Right lobe of liver (tissue), 6 donors: ENCODE measurements around the gene TNFRSF21. TPM values are rescaled to one million over a fixed set of nuclear protein-coding genes. Genes with fewer than 3 reads are reported as not detected.
A peak's percentile ranks its signal among the peaks of the same experiment; 100 is the strongest.

Experiments
- ATAC-seq, 4 donors: fragments of 200-7000 bp; cut with Tn5 transposase; one replicate each; pipeline ENCODE4 v1.9.1; 2020; ENCODE audit warnings: mild to moderate bottlenecking in 4 of 4, moderate library complexity in 4 of 4
- DNase-seq, 3 donors: peaks; one replicate each; pipeline ENCODE4 v3.0.0-alpha.2; 2020
- H3K27ac ChIP-seq, 3 donors: fragments of 200-600 bp; one replicate each; pipeline ENCODE4 v1.8.0; 2022
- H3K27me3 ChIP-seq, 2 donors: fragments of 200-600 bp; one replicate each; pipeline ENCODE4 v1.8.0; 2022
- H3K36me3 ChIP-seq, 4 donors: fragments of 200-600 bp; sonication (generic) in 1 of 4; one replicate each; pipeline versions ENCODE4 v1.5.1 to v1.8.0; 2017 to 2022; ENCODE audit warnings: control low read depth in 1 of 4
- H3K4me1 ChIP-seq, 4 donors: fragments of 200-600 bp; sonication (generic) in 1 of 4; one replicate each; pipeline versions ENCODE4 v1.5.1 to v1.8.0; 2017 to 2022; ENCODE audit warnings: control low read depth in 1 of 4
- H3K4me3 ChIP-seq, 3 donors: fragments of 200-600 bp; one replicate each; pipeline ENCODE4 v1.8.0; 2022
- H3K9me3 ChIP-seq, 4 donors: fragments of 200-600 bp; sonication (generic) in 1 of 4; one replicate each; pipeline versions ENCODE4 v1.5.1 to v1.8.0; 2017 to 2022; ENCODE audit warnings: control low read depth in 1 of 4
- POLR2A ChIP-seq: fragments of 450-650 bp; IDR thresholded peaks from one replicate; pipeline ENCODE4 v1.6.1; 2017; ENCODE audit warnings: antibody characterized with exemption, mild to moderate bottlenecking
- WGBS: methylation state at CpG from one replicate; pipeline ENCODE4 v1.1.6; 2018; ENCODE audit warnings: low coverage, low lambda C conversion rate; ENCODE audit not compliant: insufficient coverage; ENCODE audit errors: missing lambda C conversion rate; 5-methylcytosine and 5-hydroxymethylcytosine counted together
- intact Hi-C, 2 donors: fragments of 100-400 bp; cut with DNase I; formaldehyde crosslinking; loops; one replicate each; pipeline versions ENCODE4 v1.11.2 to v1.14.1; 2022
- total RNA-seq, 6 experiments: library from RNA; depleted of rRNA in 2 of 6; stranded (reverse); fragments of >200 nt in 2 of 6; fragmentation: NEBNext Ultra II Directional in 3 of 6; extraction: Animal tissue kit (Norgen Biotek cat#: 25700) in 3 of 6; gene quantifications; one replicate each; pipeline versions ENCODE4 v1.1.0 to v1.2.4, GENCODE V29; 2016 to 2023
- TF ChIP-seq, protein P1 (sequence below), 4 donors: fragments of 200-600 bp in 3 of 4; fragments of 450-650 bp in 1 of 4; IDR thresholded peaks; one replicate each; pipeline versions ENCODE4 v1.5.1 to v1.8.0; 2016 to 2022; ENCODE audit warnings: antibody characterized with exemption in 4 of 4, mild to moderate bottlenecking in 2 of 4
- donor health status: DM: no; HTN: yes; CAD: no.
- donor health status: DM: no; HTN: no; CAD: no.
- donor health status: DM: no; HTN: no; CAD: no.
- donor health status: DM: no; HTN: yes; CAD: no.
- donor health status: DM: no; HTN: yes; CAD: no.

Gene TNFRSF21
- total RNA-seq, 6 experiments from 2014 or later: 1.9 to 7.9 (median 5.3) TPM

DNA sequence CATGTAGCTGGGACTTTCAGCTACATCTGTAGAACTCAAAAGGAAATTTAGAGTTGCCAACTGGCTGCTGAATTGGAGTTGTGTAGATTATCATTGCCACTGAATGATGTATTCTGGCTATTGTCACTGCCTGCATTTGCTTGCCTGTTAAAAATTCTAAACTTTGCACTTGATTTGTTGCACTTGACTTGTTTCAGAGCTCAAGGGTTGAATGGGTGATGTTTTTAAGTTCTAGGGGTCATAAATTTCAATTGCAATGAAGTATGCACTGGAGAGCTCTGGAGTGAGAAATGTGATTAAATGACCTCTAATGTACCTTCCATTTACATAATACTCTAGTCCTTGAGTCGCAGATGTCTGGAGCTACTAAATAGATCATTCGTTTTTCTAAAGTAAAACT is 102.4 kb downstream of the TNFRSF21 start:
- WGBS: 54% methylated on average over 2 of the region's 2 CpGs
- Histone ChIP-seq H3K9me3 (no peaks in the 10 kb centered on the region), H3K27ac (no peak overlapping the region), H3K4me1 (no peaks in the 10 kb centered on the region), H3K36me3 (no peaks in the 10 kb centered on the region), H3K27me3 (no peaks in the 10 kb centered on the region), H3K4me3 (no peak overlapping the region)
- DNase-seq (no peak), ATAC-seq (no peak)
- no peak for TF ChIP-seq POLR2A
- TF ChIP-seq, protein P1, sequence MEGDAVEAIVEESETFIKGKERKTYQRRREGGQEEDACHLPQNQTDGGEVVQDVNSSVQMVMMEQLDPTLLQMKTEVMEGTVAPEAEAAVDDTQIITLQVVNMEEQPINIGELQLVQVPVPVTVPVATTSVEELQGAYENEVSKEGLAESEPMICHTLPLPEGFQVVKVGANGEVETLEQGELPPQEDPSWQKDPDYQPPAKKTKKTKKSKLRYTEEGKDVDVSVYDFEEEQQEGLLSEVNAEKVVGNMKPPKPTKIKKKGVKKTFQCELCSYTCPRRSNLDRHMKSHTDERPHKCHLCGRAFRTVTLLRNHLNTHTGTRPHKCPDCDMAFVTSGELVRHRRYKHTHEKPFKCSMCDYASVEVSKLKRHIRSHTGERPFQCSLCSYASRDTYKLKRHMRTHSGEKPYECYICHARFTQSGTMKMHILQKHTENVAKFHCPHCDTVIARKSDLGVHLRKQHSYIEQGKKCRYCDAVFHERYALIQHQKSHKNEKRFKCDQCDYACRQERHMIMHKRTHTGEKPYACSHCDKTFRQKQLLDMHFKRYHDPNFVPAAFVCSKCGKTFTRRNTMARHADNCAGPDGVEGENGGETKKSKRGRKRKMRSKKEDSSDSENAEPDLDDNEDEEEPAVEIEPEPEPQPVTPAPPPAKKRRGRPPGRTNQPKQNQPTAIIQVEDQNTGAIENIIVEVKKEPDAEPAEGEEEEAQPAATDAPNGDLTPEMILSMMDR (IDR thresholded peaks at IDR 0.05): no peak
- intact Hi-C loops: no loop called here

DNA sequence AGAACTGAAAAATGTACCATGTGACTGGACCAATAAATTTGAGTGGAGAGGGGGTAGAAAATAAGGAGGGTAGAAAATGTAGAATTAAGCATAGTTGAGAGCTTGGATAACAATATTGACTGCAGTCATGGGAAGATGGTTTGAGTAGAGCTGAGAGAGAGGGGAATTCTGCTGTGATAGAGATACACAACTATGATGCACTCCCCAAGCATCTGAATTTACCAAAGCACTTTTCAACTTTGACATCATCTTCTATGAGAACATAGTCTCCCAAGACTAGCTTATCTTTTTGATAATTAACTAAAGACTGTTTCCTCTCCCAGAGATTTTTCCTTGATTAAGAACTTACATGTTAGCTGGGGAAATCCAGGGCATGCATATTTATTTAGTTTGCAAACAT is 103.1 kb downstream of the TNFRSF21 start:
- DNase-seq (no peak), ATAC-seq (no peak)
- Histone ChIP-seq H3K27ac (no peak overlapping the region), H3K36me3 (no peaks in the 10 kb centered on the region), H3K4me3 (no peak overlapping the region), H3K27me3 (no peaks in the 10 kb centered on the region), H3K4me1 (no peaks in the 10 kb centered on the region), H3K9me3 (no peaks in the 10 kb centered on the region)
- TF ChIP-seq, protein P1 (IDR thresholded peaks at IDR 0.05): no peak
- no peak for TF ChIP-seq POLR2A
- intact Hi-C loops: no loop called here

DNA sequence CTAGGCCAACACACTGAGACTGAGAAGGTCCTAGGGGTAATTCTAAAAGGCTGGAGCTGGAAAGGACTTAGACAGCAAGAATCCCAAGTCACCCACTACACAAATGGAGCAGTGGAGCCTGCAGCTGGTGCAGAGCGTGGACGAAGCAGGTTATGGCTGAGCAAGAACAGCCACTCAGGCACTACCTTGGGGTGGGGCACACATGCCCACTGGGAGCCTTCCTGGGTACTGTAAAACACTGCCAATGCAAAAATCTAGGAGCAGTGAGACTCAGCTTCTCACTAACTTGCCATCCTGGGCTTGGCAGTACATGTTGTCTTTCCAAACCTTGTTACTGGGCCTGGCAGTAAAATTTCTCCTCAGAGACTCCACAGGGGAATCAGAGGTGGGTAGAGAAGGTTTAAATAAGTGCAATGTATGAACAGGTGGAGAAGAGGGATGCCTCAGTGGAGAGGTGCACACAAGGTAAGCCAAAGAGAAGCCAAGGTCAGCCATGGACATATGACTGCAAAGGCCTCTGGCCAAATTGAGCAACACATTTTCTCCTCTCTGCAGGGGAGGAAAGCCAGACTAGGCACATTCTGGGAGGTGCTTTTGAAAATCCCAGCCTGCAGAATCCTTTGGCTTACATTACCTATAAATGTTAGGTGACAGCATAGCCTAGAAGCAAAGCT is 105.6 kb downstream of the TNFRSF21 start:
- H3K36me3 ChIP-seq: no peaks in the 10 kb centered on the region
- intact Hi-C loops: no loop called here
- no peak overlapping the region for H3K4me3 ChIP-seq
- H3K27ac ChIP-seq: no peak overlapping the region
- H3K27me3 ChIP-seq: no peaks in the 10 kb centered on the region
- DNase-seq: no peak
- peak in 2 of 4 donors; percentile 53 to 57 for ATAC-seq
- 33% methylated on average over 1 of the region's 2 CpGs for WGBS
- no peaks in the 10 kb centered on the region for H3K4me1 ChIP-seq
- H3K9me3 ChIP-seq: no peaks in the 10 kb centered on the region
- no peak for TF ChIP-seq POLR2A
- TF ChIP-seq, protein P1 (IDR thresholded peaks at IDR 0.05): no peak

DNA sequence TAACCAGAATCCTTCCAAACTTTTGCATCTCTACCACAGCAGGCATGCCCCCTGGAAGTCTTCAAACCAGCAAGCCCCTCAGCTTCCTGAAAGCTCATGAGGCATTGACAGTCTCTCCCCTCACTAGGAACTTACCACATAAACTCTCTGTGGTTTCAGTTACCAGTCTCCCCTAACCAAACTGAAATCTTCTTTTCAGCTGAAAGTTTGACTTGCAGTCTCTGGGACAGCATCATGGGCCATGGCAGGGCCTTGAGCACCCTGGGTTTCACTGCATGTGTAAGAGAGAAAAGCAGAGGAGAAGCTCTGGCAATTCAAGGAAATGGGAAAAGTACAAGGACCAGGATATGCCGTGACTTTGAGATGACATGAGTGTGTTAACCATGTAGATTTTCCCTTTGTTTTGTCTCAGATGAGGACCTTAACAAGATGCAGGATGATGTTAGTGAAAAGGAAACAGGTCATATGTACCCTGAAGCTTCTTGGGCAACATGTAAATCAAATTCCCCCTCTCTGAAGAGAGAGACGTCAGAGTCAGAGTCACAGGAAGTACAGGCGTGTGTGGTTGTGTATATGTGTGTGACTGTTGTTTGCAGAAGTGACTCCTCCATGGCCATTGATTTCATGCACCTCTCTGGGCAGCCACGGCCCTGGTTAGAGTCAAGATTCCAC is 106.3 kb downstream of the TNFRSF21 start:
- no peak for DNase-seq
- intact Hi-C loops: no loop called here
- H3K27me3 ChIP-seq: no peaks in the 10 kb centered on the region
- peak in 2 of 4 donors; percentile 23 to 25 for ATAC-seq
- no peak overlapping the region for H3K27ac ChIP-seq
- no peaks in the 10 kb centered on the region for H3K9me3 ChIP-seq
- H3K4me1 ChIP-seq: no peaks in the 10 kb centered on the region
- H3K36me3 ChIP-seq: no peaks in the 10 kb centered on the region
- no peak for TF ChIP-seq POLR2A
- TF ChIP-seq, protein P1 (IDR thresholded peaks at IDR 0.05): no peak
- WGBS: 49% methylated on average over 3 of the region's 4 CpGs
- H3K4me3 ChIP-seq: no peak overlapping the region
